NT2/D1 (cell line): ENCODE measurements around the gene ALKBH1.

Experiments
- SUZ12 ChIP-seq: IDR thresholded peaks from 2 replicates; pipeline ENCODE4 v1.6.1; 2011; ENCODE audit not compliant: insufficient read length, insufficient read depth; ENCODE audit errors: extremely low read depth
- YY1 ChIP-seq: IDR thresholded peaks from 2 replicates; pipeline ENCODE4 v1.6.1; 2011; ENCODE audit not compliant: insufficient read length, insufficient read depth
- ZNF274 ChIP-seq: IDR thresholded peaks from 2 replicates; pipeline ENCODE4 v1.6.1; 2011; ENCODE audit warnings: mild to moderate bottlenecking, low read depth, low read length

DNA sequence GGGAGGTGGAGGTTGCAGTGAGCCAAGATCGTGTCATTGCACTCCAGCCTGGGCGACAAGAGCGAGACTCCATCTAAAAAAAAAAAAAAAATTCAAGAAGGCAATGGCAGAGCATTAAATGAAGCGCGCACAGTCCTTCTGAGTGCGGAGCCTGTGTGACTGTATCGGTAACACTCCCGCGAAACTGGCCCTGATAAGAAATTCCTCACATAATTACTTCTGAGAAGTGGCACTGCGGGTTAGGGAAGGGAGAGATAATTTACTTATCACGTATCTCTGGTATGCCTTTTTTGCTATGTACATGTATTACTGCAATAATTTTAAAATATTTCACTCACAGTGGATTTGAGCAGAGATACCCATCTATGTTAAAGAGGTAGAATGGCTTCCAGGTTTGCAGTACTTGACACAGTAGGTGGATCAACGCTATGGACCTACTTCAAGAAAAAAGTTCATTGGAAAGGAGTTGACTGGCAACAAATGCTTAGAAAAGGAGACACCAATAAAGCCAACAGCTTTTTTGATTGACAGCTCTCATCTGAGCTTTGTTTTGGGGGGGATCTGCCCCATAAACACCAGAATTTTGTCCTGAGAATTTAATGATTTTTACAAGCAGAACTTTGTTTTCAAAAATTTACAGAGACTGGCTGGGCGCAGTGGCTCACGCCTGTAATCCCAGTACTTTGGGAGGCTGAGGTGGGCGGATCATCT lies 62.1 kb downstream of the ALKBH1 start:
- TF ChIP-seq ZNF274 = no peak
- TF ChIP-seq YY1 = no peak
- no peak for TF ChIP-seq SUZ12
